Pancreas (tissue), 10 donors: ENCODE measurements around the gene VLDLR. TPM values are rescaled to one million over a fixed set of nuclear protein-coding genes. Genes with fewer than 3 reads are reported as not detected.

Experiments
- ATAC-seq, 4 donors: fragments of 200-7000 bp; cut with Tn5 transposase; one replicate each; pipeline versions ENCODE4 v1.8.0 to v1.9.1; 2020; ENCODE audit warnings: mild to moderate bottlenecking in 4 of 4, moderate library complexity in 4 of 4
- DNase-seq, 6 donors: peaks; one replicate each; pipeline ENCODE4 v3.0.0-alpha.2; 2020
- FAIRE-seq: peaks from 2 replicates; lab custom pipeline; 2012; peaks lifted over from hg19 to GRCh38; lab: Jason Lieb, UNC
- H3K27ac ChIP-seq, 4 donors: fragments of 200-600 bp; sonication (generic); 1 replicate in 3 of 4; 2 replicates in 1 of 4; pipeline versions ENCODE4 v1.5.0 to v1.8.0; 2020
- H3K27me3 ChIP-seq, 4 donors: fragments of 200-600 bp; one replicate each; pipeline ENCODE4 v1.8.0; 2021
- H3K36me3 ChIP-seq, 3 donors: fragments of 200-600 bp; sonication (generic) in 1 of 3; one replicate each; pipeline versions ENCODE4 v1.5.0 to v1.8.0; 2020 to 2021
- H3K4me1 ChIP-seq, 3 donors: fragments of 200-600 bp; one replicate each; pipeline ENCODE4 v1.8.0; 2021
- H3K4me3 ChIP-seq, 4 donors: fragments of 200-600 bp; sonication (generic) in 2 of 4; one replicate each; pipeline versions ENCODE4 v1.5.0 to v1.8.0; 2020 to 2021
- H3K9me3 ChIP-seq, 4 donors: fragments of 200-600 bp; one replicate each; pipeline ENCODE4 v1.8.0; 2021
- WGBS, 2 donors: extraction: QIAGEN DNeasy Blood & Tissue Kit; methylation state at CpG; one replicate each; pipeline ENCODE4 v1.1.7; 2013; 5-methylcytosine and 5-hydroxymethylcytosine counted together
- intact Hi-C, 3 donors: fragments of 100-400 bp; cut with DNase I; formaldehyde crosslinking; loops; one replicate each; pipeline versions ENCODE4 v1.11.1 to v1.14.2; 2022
- polyA plus RNA-seq, 2 donors: library from polyadenylated mRNA; stranded (reverse); fragments of 200-250 nt; gene quantifications; one replicate each; pipeline ENCODE4 v1.2.3, GENCODE V29; 2013
- total RNA-seq, 6 donors: library from RNA; stranded (reverse); fragmentation: NEBNext Ultra II Directional in 4 of 6; extraction: Animal tissue kit (Norgen Biotek cat#: 25700) in 4 of 6; gene quantifications; one replicate each; pipeline versions ENCODE4 v1.2.1 to v1.2.4, GENCODE V29; 2021 to 2023
- TF ChIP-seq, protein P1 (sequence below), 4 donors: fragments of 200-600 bp; sonication (generic) in 3 of 4; IDR thresholded peaks; one replicate each; pipeline versions ENCODE4 v1.5.0 to v1.8.0; 2021; ENCODE audit warnings: antibody characterized with exemption in 4 of 4
- donor health status: healthy with polysubstance abuse.
- donor health status: DM: no; HTN: no; CAD: no; lungs with moderate emphysema.
- donor health status: DM: no; HTN: no; CAD: no.
- donor health status: control.
- donor health status: control.
- donor health status: Bipolar disorder and iron deficiency.
- donor health status: DM: yes; HTN: yes; CAD: no.
- donor health status: DM: no; HTN: no; CAD: no.
- donor health status: DM: no; HTN: no; CAD: no.
- donor health status: DM: yes; HTN: yes; CAD: no.

The VLDLR gene
- total and polyA plus RNA-seq, 8 donors: 7.4 to 34.8 (median 24.0) TPM

DNA sequence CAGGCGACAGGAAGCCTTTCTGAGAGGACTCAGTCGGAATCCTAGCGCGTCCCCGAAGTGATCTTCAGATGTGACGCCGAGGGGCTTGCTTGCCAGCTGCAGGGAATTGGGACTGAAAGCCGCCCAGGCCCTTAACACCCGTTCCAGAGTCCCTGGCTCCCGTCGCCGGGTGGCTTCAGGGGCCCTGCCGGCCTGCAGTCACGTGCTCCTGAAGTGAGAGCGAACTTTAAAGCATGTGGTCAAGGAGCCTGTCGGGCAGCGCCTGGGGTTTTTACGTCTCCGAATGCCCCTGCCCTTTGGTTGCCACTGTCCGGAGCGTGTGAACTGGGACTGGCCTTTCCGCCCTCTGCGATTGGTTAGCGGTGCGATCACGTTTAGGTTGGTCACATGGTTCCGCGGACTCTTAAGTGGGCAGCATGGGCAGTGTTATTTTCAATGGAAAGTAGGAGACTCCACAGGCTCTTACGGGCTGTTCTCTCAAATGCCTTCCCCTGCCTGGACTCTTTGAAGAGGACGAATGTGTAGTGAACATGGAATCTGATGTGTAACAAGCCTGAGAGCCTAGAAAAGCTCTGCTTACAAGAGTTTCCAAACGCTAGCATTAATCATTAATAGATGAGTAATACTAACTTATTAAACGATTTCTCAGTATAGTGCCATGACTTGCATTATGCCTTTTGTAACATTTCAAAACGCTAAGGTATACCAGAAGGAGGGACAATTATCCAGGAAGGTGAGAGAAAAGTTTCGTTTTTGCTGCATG, 1.9 kb downstream of the VLDLR start:
- DNase-seq (peak; percentile 70 to 83 (median 79)), ATAC-seq (peak; percentile 53 to 68 (median 62)), FAIRE-seq (no peak)
- peak overlapping the region; percentile 81 to 93 (median 88) for H3K4me3 ChIP-seq
- WGBS, 2 donors: 1 to 3% methylated on average over 34 of the region's 34 CpGs
- peaks cover 9 to 30% (median 15%) of the 10 kb centered on the region in 3 donors for H3K4me1 ChIP-seq
- intact Hi-C loops: no loop called here
- H3K27me3 ChIP-seq: no peaks in the 10 kb centered on the region
- no peaks in the 10 kb centered on the region for H3K9me3 ChIP-seq
- TF ChIP-seq, protein P1, sequence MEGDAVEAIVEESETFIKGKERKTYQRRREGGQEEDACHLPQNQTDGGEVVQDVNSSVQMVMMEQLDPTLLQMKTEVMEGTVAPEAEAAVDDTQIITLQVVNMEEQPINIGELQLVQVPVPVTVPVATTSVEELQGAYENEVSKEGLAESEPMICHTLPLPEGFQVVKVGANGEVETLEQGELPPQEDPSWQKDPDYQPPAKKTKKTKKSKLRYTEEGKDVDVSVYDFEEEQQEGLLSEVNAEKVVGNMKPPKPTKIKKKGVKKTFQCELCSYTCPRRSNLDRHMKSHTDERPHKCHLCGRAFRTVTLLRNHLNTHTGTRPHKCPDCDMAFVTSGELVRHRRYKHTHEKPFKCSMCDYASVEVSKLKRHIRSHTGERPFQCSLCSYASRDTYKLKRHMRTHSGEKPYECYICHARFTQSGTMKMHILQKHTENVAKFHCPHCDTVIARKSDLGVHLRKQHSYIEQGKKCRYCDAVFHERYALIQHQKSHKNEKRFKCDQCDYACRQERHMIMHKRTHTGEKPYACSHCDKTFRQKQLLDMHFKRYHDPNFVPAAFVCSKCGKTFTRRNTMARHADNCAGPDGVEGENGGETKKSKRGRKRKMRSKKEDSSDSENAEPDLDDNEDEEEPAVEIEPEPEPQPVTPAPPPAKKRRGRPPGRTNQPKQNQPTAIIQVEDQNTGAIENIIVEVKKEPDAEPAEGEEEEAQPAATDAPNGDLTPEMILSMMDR (IDR thresholded peaks at IDR 0.05): no peak
- H3K36me3 ChIP-seq: no peaks in the 10 kb centered on the region
- peak overlapping the region; percentile 82 to 98 (median 92) for H3K27ac ChIP-seq

DNA sequence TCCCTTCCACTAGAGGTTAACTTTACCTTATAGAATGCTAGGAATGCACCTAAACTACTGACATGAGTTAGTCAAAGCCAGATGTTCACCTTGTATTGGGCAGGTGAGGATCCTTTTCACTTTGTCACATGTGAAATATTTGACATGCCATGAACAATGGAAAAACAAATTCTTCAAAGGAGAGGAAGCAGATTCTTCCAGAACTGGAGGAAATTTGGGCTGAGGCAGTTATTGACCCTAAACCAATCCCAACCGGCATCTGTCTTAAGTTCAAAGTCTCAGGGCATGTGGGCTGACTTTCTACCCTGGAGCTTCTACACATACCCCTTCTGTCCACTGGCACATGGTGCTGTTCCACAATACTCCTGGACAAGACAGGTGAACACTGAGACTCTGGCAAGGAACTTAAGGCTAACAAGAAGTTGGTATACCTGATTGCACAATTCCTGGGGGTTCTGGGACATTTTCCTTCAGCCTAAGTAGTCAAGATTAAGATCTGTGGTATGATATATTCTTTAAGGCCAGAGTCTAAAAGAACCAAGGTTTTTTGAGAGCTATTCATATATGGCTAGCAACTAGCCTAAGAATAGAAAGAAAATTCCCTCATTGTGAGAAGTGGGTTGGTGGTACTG, 2.6 kb downstream of the VLDLR start:
- Histone ChIP-seq H3K27me3 (no peaks in the 10 kb centered on the region), H3K4me1 (peaks cover 10 to 37% (median 21%) of the 10 kb centered on the region in 3 donors), H3K4me3 (peak overlapping the region in 3 of 4 donors; percentile 84 to 93 (median 91)), H3K27ac (peak overlapping the region; percentile 82 to 98 (median 92)), H3K9me3 (no peaks in the 10 kb centered on the region), H3K36me3 (no peaks in the 10 kb centered on the region)
- intact Hi-C loops: no loop called here
- WGBS, 2 donors: 32 to 35% methylated on average over 1 of the region's 1 CpG
- DNase-seq (peak in 2 of 6 donors; percentile 15 to 18), ATAC-seq (no peak), FAIRE-seq (no peak)
- TF ChIP-seq, protein P1 (IDR thresholded peaks at IDR 0.05): no peak

DNA sequence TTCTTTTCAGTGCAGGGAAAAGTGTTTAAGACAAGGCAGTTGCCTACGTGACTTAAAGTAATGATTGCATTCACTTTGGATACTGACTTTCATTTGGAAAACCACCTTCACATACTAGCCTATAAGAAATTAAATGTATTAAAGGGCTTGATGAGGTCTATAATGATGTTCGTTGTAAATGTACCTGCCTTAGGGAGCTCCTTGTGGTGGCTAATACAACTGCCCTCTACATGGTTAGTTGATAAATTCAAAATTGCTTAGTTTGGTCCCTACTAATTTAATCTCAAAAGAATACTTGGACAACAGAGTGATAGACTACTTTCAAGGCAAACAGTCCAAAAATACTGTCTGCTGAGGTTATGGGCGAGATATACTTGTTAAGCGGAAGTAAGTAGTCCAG, 3.8 kb downstream of the VLDLR start:
- intact Hi-C loops: no loop called here
- Histone ChIP-seq H3K36me3 (no peaks in the 10 kb centered on the region), H3K27ac (peak overlapping the region in 1 of 4 donors; percentile 98), H3K27me3 (no peaks in the 10 kb centered on the region), H3K4me1 (peaks cover 21 to 45% (median 30%) of the 10 kb centered on the region in 3 donors), H3K9me3 (no peaks in the 10 kb centered on the region), H3K4me3 (peak overlapping the region in 1 of 4 donors; percentile 93)
- 69 to 71% methylated on average over 4 of the region's 4 CpGs for WGBS, 2 donors
- TF ChIP-seq, protein P1 (IDR thresholded peaks at IDR 0.05): no peak
- DNase-seq: no peak
- no peak for ATAC-seq
- no peak for FAIRE-seq

DNA sequence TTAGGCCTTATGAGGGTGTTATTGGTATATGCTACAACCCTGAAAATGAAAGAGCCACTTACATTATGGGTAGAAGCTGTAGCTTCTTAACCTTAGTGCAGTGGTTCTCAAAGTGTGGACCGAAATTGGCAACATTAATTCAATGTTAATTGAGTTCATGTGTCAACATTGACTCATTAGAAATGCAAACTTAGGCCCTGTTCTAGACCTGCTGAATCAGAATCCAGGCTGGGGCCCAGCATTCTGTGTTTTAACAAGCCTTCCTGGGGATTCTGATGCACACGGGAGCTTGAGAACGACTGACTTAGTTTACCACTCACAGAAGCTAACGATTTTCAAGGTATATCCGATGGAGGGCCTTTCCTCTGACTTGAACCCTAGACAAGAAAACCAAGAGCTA, 7.3 kb downstream of the VLDLR start:
- no peaks in the 10 kb centered on the region for H3K36me3 ChIP-seq
- H3K4me3 ChIP-seq: no peak overlapping the region
- peak overlapping the region in 1 of 4 donors; percentile 17 for H3K27ac ChIP-seq
- WGBS, 2 donors: 77 to 78% methylated on average over 5 of the region's 5 CpGs
- no peak for FAIRE-seq
- ATAC-seq: no peak
- no peaks in the 10 kb centered on the region for H3K9me3 ChIP-seq
- intact Hi-C loops: no loop called here
- DNase-seq: no peak
- H3K27me3 ChIP-seq: no peaks in the 10 kb centered on the region
- TF ChIP-seq, protein P1 (IDR thresholded peaks at IDR 0.05): no peak
- H3K4me1 ChIP-seq: peaks cover 28 to 57% (median 42%) of the 10 kb centered on the region in 3 donors
